Keratinocyte (primary cell): ENCODE results near the gene CXCL1.

Experiments used
- EZH2 ChIP-seq: IDR thresholded peaks from one replicate; pipeline ENCODE4 v1.6.1; 2012; ENCODE audit warnings: inconsistent platforms, mild to moderate bottlenecking, low read length, moderate library complexity
- TF ChIP-seq, protein P1 (sequence below), 3 experiments: IDR thresholded peaks in 1 of 3; conservative IDR thresholded peaks in 1 of 3; optimal IDR thresholded peaks in 1 of 3; 2 replicates in 2 of 3; 3 replicates in 1 of 3; pipeline versions ENCODE3 to v1.5.1; 2011; ENCODE audit warnings: low read length in 3 of 3, mild to moderate bottlenecking in 3 of 3, moderate library complexity in 2 of 3, control low read depth in 1 of 3, inconsistent platforms in 1 of 3; ENCODE audit not compliant: insufficient read depth in 2 of 3; ENCODE audit errors: extremely low read depth in 1 of 3

DNA sequence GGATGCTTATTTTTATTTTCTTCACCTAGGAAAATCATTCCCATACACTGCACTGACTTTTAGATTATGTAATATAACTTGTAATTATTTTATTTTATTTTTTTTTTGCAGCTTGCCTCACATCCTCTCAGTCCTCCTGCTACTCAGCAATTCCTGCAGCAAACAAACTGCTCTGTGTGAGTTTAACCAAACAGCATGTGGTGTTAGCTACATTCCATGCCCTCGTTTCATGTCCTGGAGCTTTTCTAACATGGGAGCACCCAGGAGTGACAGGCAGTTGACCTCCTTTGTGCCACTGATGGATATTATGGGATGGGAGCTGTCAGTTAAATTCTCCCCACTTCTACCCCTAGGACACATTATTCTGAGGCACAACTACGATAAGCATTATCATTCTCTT lies 24.8 kb downstream of the CXCL1 start:
- no peak for TF ChIP-seq EZH2
- TF ChIP-seq, protein P1, sequence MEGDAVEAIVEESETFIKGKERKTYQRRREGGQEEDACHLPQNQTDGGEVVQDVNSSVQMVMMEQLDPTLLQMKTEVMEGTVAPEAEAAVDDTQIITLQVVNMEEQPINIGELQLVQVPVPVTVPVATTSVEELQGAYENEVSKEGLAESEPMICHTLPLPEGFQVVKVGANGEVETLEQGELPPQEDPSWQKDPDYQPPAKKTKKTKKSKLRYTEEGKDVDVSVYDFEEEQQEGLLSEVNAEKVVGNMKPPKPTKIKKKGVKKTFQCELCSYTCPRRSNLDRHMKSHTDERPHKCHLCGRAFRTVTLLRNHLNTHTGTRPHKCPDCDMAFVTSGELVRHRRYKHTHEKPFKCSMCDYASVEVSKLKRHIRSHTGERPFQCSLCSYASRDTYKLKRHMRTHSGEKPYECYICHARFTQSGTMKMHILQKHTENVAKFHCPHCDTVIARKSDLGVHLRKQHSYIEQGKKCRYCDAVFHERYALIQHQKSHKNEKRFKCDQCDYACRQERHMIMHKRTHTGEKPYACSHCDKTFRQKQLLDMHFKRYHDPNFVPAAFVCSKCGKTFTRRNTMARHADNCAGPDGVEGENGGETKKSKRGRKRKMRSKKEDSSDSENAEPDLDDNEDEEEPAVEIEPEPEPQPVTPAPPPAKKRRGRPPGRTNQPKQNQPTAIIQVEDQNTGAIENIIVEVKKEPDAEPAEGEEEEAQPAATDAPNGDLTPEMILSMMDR (optimal IDR thresholded peaks at IDR 0.05 in 1 of 3, IDR thresholded peaks at IDR 0.05 in 1 of 3, conservative IDR thresholded peaks at IDR 0.05 in 1 of 3; ENCODE audit: extremely low read depth in 1 of 3, insufficient read depth in 2 of 3, low read length in 3 of 3) = no peak
